HG03159 (cell line): Measurements from ENCODE around the gene KHDRBS2.

Experiments used
- ATAC-seq: cut with Tn5 transposase; IDR thresholded peaks from one replicate; pipeline ENCODE4 v1.9.1; 2021; ENCODE audit warnings: mild to moderate bottlenecking, moderate library complexity; ENCODE audit not compliant: unreplicated experiment

The KHDRBS2 gene

GRCh38 chr6:62285612-62286469, at the start of gene KHDRBS2:
Gene KHDRBS2, minus strand, starts transcription at chr6:62286225.
- ATAC-seq, result peak; percentile 100

- ATAC-seq, result no peak
Measured at GRCh38 chr6:62328607-62329006, 42.6 kb upstream of the KHDRBS2 start.

- no peak for ATAC-seq
Measured at GRCh38 chr6:62324834-62325233, 38.8 kb upstream of the KHDRBS2 start.

- ATAC-seq, result no peak
Measured at GRCh38 chr6:62323818-62324431, 37.9 kb upstream of the KHDRBS2 start.

GRCh38 chr6:62298745-62299392, 12.8 kb upstream of the KHDRBS2 start:
- peak; percentile 91 for ATAC-seq

- ATAC-seq, result no peak
Measured at GRCh38 chr6:62296541-62296940, 10.5 kb upstream of the KHDRBS2 start.

- no peak for ATAC-seq
Measured at GRCh38 chr6:62288974-62289373, 2.9 kb upstream of the KHDRBS2 start.

- ATAC-seq, result no peak
Measured at GRCh38 chr6:62288562-62288961, 2.5 kb upstream of the KHDRBS2 start.

GRCh38 chr6:62286470-62286843, 432 bp upstream of the KHDRBS2 start:
- ATAC-seq, result peak; percentile 2

- no peak for ATAC-seq
Measured at GRCh38 chr6:62284725-62285124, 1.3 kb downstream of the KHDRBS2 start.

GRCh38 chr6:62283796-62284411, 2.1 kb downstream of the KHDRBS2 start:
- ATAC-seq, result no peak

GRCh38 chr6:62283365-62283764, 2.7 kb downstream of the KHDRBS2 start:
- ATAC-seq, result no peak

GRCh38 chr6:62280099-62280498, 5.9 kb downstream of the KHDRBS2 start:
- no peak for ATAC-seq

- ATAC-seq, result no peak
Measured at GRCh38 chr6:62272114-62272513, 13.9 kb downstream of the KHDRBS2 start.

- no peak for ATAC-seq
Measured at GRCh38 chr6:62265906-62266525, 20.0 kb downstream of the KHDRBS2 start.

GRCh38 chr6:62262283-62262682, 23.7 kb downstream of the KHDRBS2 start:
- no peak for ATAC-seq

GRCh38 chr6:62246087-62246486, 39.9 kb downstream of the KHDRBS2 start:
- ATAC-seq, result no peak

- ATAC-seq, result no peak
Measured at GRCh38 chr6:62236784-62237183, 49.2 kb downstream of the KHDRBS2 start.

- ATAC-seq, result no peak
Measured at GRCh38 chr6:62229231-62229630, 56.8 kb downstream of the KHDRBS2 start.

GRCh38 chr6:62217866-62218265, 68.2 kb downstream of the KHDRBS2 start:
- ATAC-seq, result no peak

GRCh38 chr6:62202078-62202477, 83.9 kb downstream of the KHDRBS2 start:
- ATAC-seq, result no peak
